Ovary (tissue), 9 donors: ENCODE results near the gene GRIK3. TPM values are rescaled to one million over a fixed set of nuclear protein-coding genes. Genes with fewer than 3 reads are reported as not detected.

Experiments used
- DNase-seq, 5 donors: peaks; one replicate each; pipeline ENCODE4 v3.0.0-alpha.2; 2019 to 2020
- H3K27ac ChIP-seq, 2 donors: fragments of 200-600 bp; one replicate each; pipeline versions ENCODE4 v1.5.1 to v1.8.0; 2019 to 2022
- H3K27me3 ChIP-seq: fragments of 200-600 bp; one replicate; pipeline ENCODE4 v1.8.0; 2022
- H3K36me3 ChIP-seq: fragments of 200-600 bp; sonication (generic); one replicate; pipeline ENCODE4 v1.5.1; 2019
- H3K4me1 ChIP-seq: one replicate; pipeline ENCODE4 v1.8.1; 2013; ENCODE audit warnings: mild to moderate bottlenecking, moderate library complexity; ENCODE audit not compliant: insufficient read depth
- H3K4me3 ChIP-seq: fragments of 200-600 bp; sonication (generic); one replicate; pipeline ENCODE4 v1.5.1; 2017
- H3K9me3 ChIP-seq, 2 donors: fragments of 200-600 bp in 1 of 2; sonication (generic) in 1 of 2; one replicate each; pipeline versions ENCODE4 v1.5.1 to v1.8.1; 2013 to 2019; ENCODE audit warnings: mild to moderate bottlenecking in 1 of 2, moderate library complexity in 1 of 2
- CTCF ChIP-seq, 3 donors: fragments of 450-650 bp in 2 of 3; fragments of 200-600 bp in 1 of 3; IDR thresholded peaks; one replicate each; pipeline versions ENCODE4 v1.5.1 to v1.8.0; 2016 to 2022; ENCODE audit warnings: antibody characterized with exemption in 3 of 3, mild to moderate bottlenecking in 1 of 3
- EP300 ChIP-seq: sonication (generic); formaldehyde crosslinking; IDR thresholded peaks from one replicate; pipeline ENCODE4 v1.6.1; 2017; ENCODE audit warnings: antibody characterized with exemption
- POLR2A ChIP-seq: fragments of 450-650 bp; IDR thresholded peaks from one replicate; pipeline ENCODE4 v1.6.1; 2017; ENCODE audit warnings: antibody characterized with exemption, mild to moderate bottlenecking, moderate library complexity
- WGBS, 3 donors: extraction: QIAGEN DNeasy Blood & Tissue Kit in 1 of 3; methylation state at CpG; one replicate each; pipeline versions ENCODE4 v1.1.5 to v1.1.7; 2013 to 2017; 5-methylcytosine and 5-hydroxymethylcytosine counted together
- intact Hi-C, 4 donors: fragments of 100-400 bp; cut with DNase I; formaldehyde crosslinking; loops; one replicate each; pipeline versions ENCODE4 v1.11.0 to v1.15.1; 2022 to 2023
- polyA plus RNA-seq, 2 donors: library from polyadenylated mRNA; stranded (reverse); fragments of 200-250 nt in 1 of 2; fragments of 350-450 nt in 1 of 2; fragmentation: Illumina TruSeq in 1 of 2; extraction: RNeasy Lipid Tissue Mini Kit (QIAGEN cat#74804) in 1 of 2; gene quantifications; one replicate each; pipeline ENCODE4 v1.2.3, GENCODE V29; 2013 to 2014
- total RNA-seq, 7 donors: library from RNA; depleted of rRNA in 2 of 7; stranded (reverse); fragments of >200 nt in 2 of 7; fragmentation: NEBNext Ultra II Directional in 3 of 7; extraction: Animal tissue kit (Norgen Biotek cat#: 25700) in 3 of 7; gene quantifications; one replicate each; pipeline versions ENCODE4 v1.1.0 to v1.2.4, GENCODE V29; 2016 to 2023
- donor health status: DM: no; HTN: no; CAD: no; lungs with moderate emphysema.
- donor health status: DM: no; HTN: no; CAD: no.
- donor health status: Bipolar disorder and iron deficiency.
- donor health status: DM: yes; HTN: yes; CAD: no.
- donor health status: DM: no; HTN: no; CAD: no.
- donor health status: DM: yes; HTN: yes; CAD: no.

GRIK3 gene
- total and polyA plus RNA-seq, 9 donors, result 0.11 to 0.97 (median 0.32) TPM; not detected in 2

- TF ChIP-seq EP300 (no peak), POLR2A (no peak), CTCF (IDR thresholded peaks at IDR 0.05) (no peak)
These were observed 268.5 kb downstream of the GRIK3 start for GRCh38 chr1:36765785-36766300.

GRCh38 chr1:36764798-36765197, 269.5 kb downstream of the GRIK3 start:
- WGBS, 3 donors, result 6 to 13% (median 8%) methylated on average over 2 of the region's 2 CpGs
- Histone ChIP-seq H3K27ac (no peak overlapping the region), H3K27me3 (no peaks in the 10 kb centered on the region), H3K4me1 (no peaks in the 10 kb centered on the region), H3K9me3 (no peaks in the 10 kb centered on the region), H3K4me3 (no peak overlapping the region), H3K36me3 (no peaks in the 10 kb centered on the region)
- intact Hi-C loops, result no loop called here
- TF ChIP-seq EP300 (no peak), POLR2A (no peak), CTCF (IDR thresholded peaks at IDR 0.05) (no peak)
- DNase-seq, result no peak

More at GRCh38 chr1:36765785-36766300, 268.5 kb downstream of the GRIK3 start:
- Histone ChIP-seq H3K36me3 (no peaks in the 10 kb centered on the region), H3K4me1 (no peaks in the 10 kb centered on the region), H3K9me3 (no peaks in the 10 kb centered on the region), H3K27me3 (no peaks in the 10 kb centered on the region), H3K4me3 (no peak overlapping the region), H3K27ac (no peak overlapping the region)
- 43 to 62% (median 53%) methylated on average over 5 of the region's 5 CpGs for WGBS, 3 donors
- intact Hi-C loops, result no loop called here
- no peak for DNase-seq

GRCh38 chr1:36763771-36764170, 270.5 kb downstream of the GRIK3 start:
- Histone ChIP-seq H3K36me3 (no peaks in the 10 kb centered on the region), H3K4me3 (no peak overlapping the region), H3K27me3 (no peaks in the 10 kb centered on the region), H3K4me1 (no peaks in the 10 kb centered on the region), H3K27ac (no peak overlapping the region), H3K9me3 (no peaks in the 10 kb centered on the region)
- TF ChIP-seq POLR2A (no peak), EP300 (no peak), CTCF (IDR thresholded peaks at IDR 0.05) (no peak)
- intact Hi-C loops, result no loop called here
- DNase-seq, result no peak
- WGBS, 3 donors, result 81 to 89% (median 85%) methylated on average over 10 of the region's 10 CpGs

GRCh38 chr1:36762174-36762573, 272.1 kb downstream of the GRIK3 start:
- Histone ChIP-seq H3K4me3 (no peak overlapping the region), H3K27me3 (no peaks in the 10 kb centered on the region), H3K36me3 (no peaks in the 10 kb centered on the region), H3K9me3 (no peaks in the 10 kb centered on the region), H3K4me1 (no peaks in the 10 kb centered on the region), H3K27ac (no peak overlapping the region)
- DNase-seq, result no peak
- intact Hi-C loops, result no loop called here
- TF ChIP-seq POLR2A, result no peak
- no peak for TF ChIP-seq CTCF (IDR thresholded peaks at IDR 0.05)
- no peak for TF ChIP-seq EP300
- WGBS, 3 donors, result 67 to 78% (median 72%) methylated on average over 3 of the region's 3 CpGs
